Fibroblast of lung (primary cell): ENCODE data around the gene SMYD1. TPM values are rescaled to one million over a fixed set of nuclear protein-coding genes. Genes with fewer than 3 reads are reported as not detected.
A peak's percentile ranks its signal among the peaks of the same experiment; 100 is the strongest.

Experiments
- DNase-seq, 2 donors: peaks; one replicate each; pipeline versions ENCODE4 v3.0.0 to v3.0.0-alpha.2; 2010; ENCODE audit warnings: low read depth in 2 of 2
- H2AFZ ChIP-seq: 2 replicates; pipeline ENCODE4 v1.5.1; 2012; ENCODE audit warnings: low read length, control low read depth, inconsistent platforms
- H3K27ac ChIP-seq: 2 replicates; pipeline ENCODE4 v1.5.1; 2011; ENCODE audit warnings: low read length, control low read depth; ENCODE audit not compliant: insufficient read depth
- H3K27me3 ChIP-seq: 2 replicates; pipeline ENCODE4 v1.5.1; 2011; ENCODE audit warnings: mild to moderate bottlenecking, low read length; ENCODE audit not compliant: control insufficient read depth, insufficient read depth
- H3K36me3 ChIP-seq: 2 replicates; pipeline ENCODE4 v1.5.1; 2011; ENCODE audit warnings: low read length; ENCODE audit not compliant: control insufficient read depth, insufficient read depth
- H3K4me1 ChIP-seq: 2 replicates; pipeline ENCODE4 v1.5.1; 2011; ENCODE audit warnings: low read length; ENCODE audit not compliant: control insufficient read depth, insufficient read depth; ENCODE audit errors: extremely low read depth
- H3K4me2 ChIP-seq: 2 replicates; pipeline ENCODE4 v1.5.1; 2011; ENCODE audit warnings: low read length, control low read depth; ENCODE audit not compliant: insufficient read depth; ENCODE audit errors: extremely low read depth
- H3K4me3 ChIP-seq, 4 experiments: fragments of 200-600 bp in 1 of 4; sonication (generic) in 1 of 4; replicated peaks in 1 of 4; 2 replicates each; pipeline ENCODE4 v1.5.1; 2011 to 2016; ENCODE audit warnings: low read length in 4 of 4, low read depth in 3 of 4, mild to moderate bottlenecking in 3 of 4, control low read depth in 2 of 4, inconsistent platforms in 1 of 4, mixed read lengths in 1 of 4; ENCODE audit not compliant: insufficient read depth in 1 of 4; ENCODE audit errors: control extremely low read depth in 1 of 4
- H3K79me2 ChIP-seq: 2 replicates; pipeline ENCODE4 v1.5.1; 2012; ENCODE audit warnings: mild to moderate bottlenecking, low read length, inconsistent platforms; ENCODE audit not compliant: control insufficient read depth, insufficient read depth
- H3K9ac ChIP-seq: 2 replicates; pipeline ENCODE4 v1.5.1; 2011; ENCODE audit warnings: mild to moderate bottlenecking, low read length, control low read depth; ENCODE audit not compliant: insufficient read depth
- H3K9me3 ChIP-seq: 2 replicates; pipeline ENCODE4 v1.5.1; 2012; ENCODE audit warnings: low read depth, low read length; ENCODE audit not compliant: control insufficient read depth, insufficient read depth
- H4K20me1 ChIP-seq: 2 replicates; pipeline ENCODE4 v1.5.1; 2011; ENCODE audit warnings: low read length; ENCODE audit not compliant: control insufficient read depth, insufficient read depth; ENCODE audit errors: extremely low read depth
- CTCF ChIP-seq, 2 donors: IDR thresholded peaks in 1 of 2; conservative IDR thresholded peaks in 1 of 2; 1 replicate in 1 of 2; 2 replicates in 1 of 2; pipeline ENCODE4 v1.5.1; 2011 to 2012; ENCODE audit warnings: low read length in 2 of 2, control low read depth in 1 of 2, inconsistent platforms in 1 of 2, low read depth in 1 of 2, mild to moderate bottlenecking in 1 of 2
- EZH2 ChIP-seq: IDR thresholded peaks from 2 replicates; pipeline ENCODE4 v1.5.1; 2012; ENCODE audit warnings: low read length, control low read depth, mild to moderate bottlenecking; ENCODE audit errors: missing control alignments
- polyA plus RNA-seq, 2 donors: library from polyadenylated mRNA; depleted of rRNA in 1 of 2; stranded (reverse) in 1 of 2; unstranded in 1 of 2; fragments of >200 nt; gene quantifications; 2 replicates each; pipeline ENCODE4 v1.2.1, GENCODE V29; 2011 to 2012; ENCODE audit warnings: missing spikeins in 1 of 2
- total RNA-seq: library from RNA; depleted of rRNA; stranded (reverse); fragments of >200 nt; gene quantifications from 2 replicates; pipeline ENCODE4 v1.2.1, GENCODE V29; 2014

The SMYD1 gene
- total and polyA plus RNA-seq, 2 donors (not counting 1 experiment from before 2014, with no cell fraction given) = not detected

GRCh38 chr2:88036182-88036581 is 31.4 kb upstream of the SMYD1 start:
- TF ChIP-seq EZH2 (no peak), CTCF (conservative IDR thresholded peaks at IDR 0.05 in 1 of 2, IDR thresholded peaks at IDR 0.05 in 1 of 2; ENCODE audit: low read depth in 1 of 2, low read length in 2 of 2) (no peak)
- Histone ChIP-seq H3K27ac (no peak overlapping the region), H3K79me2 (peaks cover 2% of the 10 kb centered on the region), H3K9me3 (no peaks in the 10 kb centered on the region), H3K36me3 (no peaks in the 10 kb centered on the region), H3K4me3 (no peak overlapping the region), H2AFZ (no peak overlapping the region), H3K4me1 (peaks cover 8% of the 10 kb centered on the region), H3K4me2 (no peak overlapping the region), H3K9ac (no peak overlapping the region), H4K20me1 (no peaks in the 10 kb centered on the region), H3K27me3 (no peaks in the 10 kb centered on the region)
- no peak for DNase-seq

GRCh38 chr2:88036606-88037005 is 31.0 kb upstream of the SMYD1 start:
- no peaks in the 10 kb centered on the region for H3K9me3 ChIP-seq
- H3K4me1 ChIP-seq = peaks cover 8% of the 10 kb centered on the region
- no peaks in the 10 kb centered on the region for H3K27me3 ChIP-seq
- no peak overlapping the region for H3K4me3 ChIP-seq
- H4K20me1 ChIP-seq = no peaks in the 10 kb centered on the region
- H3K36me3 ChIP-seq = no peaks in the 10 kb centered on the region
- H2AFZ ChIP-seq = no peak overlapping the region
- no peak for DNase-seq
- H3K9ac ChIP-seq = no peak overlapping the region
- H3K27ac ChIP-seq = no peak overlapping the region
- no peak overlapping the region for H3K4me2 ChIP-seq
- TF ChIP-seq EZH2 (no peak), CTCF (conservative IDR thresholded peaks at IDR 0.05 in 1 of 2, IDR thresholded peaks at IDR 0.05 in 1 of 2; ENCODE audit: low read depth in 1 of 2, low read length in 2 of 2) (no peak)
- peaks cover 2% of the 10 kb centered on the region for H3K79me2 ChIP-seq

GRCh38 chr2:88038263-88039105 is 29.1 kb upstream of the SMYD1 start:
- Histone ChIP-seq H3K9me3 (no peaks in the 10 kb centered on the region), H3K4me2 (no peak overlapping the region), H2AFZ (no peak overlapping the region), H3K27ac (peak overlapping the region; percentile 73), H3K4me1 (peaks cover 8% of the 10 kb centered on the region), H3K4me3 (no peak overlapping the region), H3K27me3 (no peaks in the 10 kb centered on the region), H3K79me2 (peaks cover 2% of the 10 kb centered on the region), H3K9ac (no peak overlapping the region), H4K20me1 (no peaks in the 10 kb centered on the region), H3K36me3 (no peaks in the 10 kb centered on the region)
- TF ChIP-seq EZH2 = no peak
- no peak for TF ChIP-seq CTCF (conservative IDR thresholded peaks at IDR 0.05 in 1 of 2, IDR thresholded peaks at IDR 0.05 in 1 of 2; ENCODE audit: low read depth in 1 of 2, low read length in 2 of 2)
- peak; percentile 83 to 95 for DNase-seq
